ENCODE measurements around the gene STARD7. TPM values are rescaled to one million over a fixed set of nuclear protein-coding genes. Genes with fewer than 3 reads are reported as not detected.
A peak's percentile ranks its signal among the peaks of the same experiment; 100 is the strongest.

The STARD7 gene
- total and polyA plus RNA-seq, 10 of the 15 experiments (the other 5 are each of a cell fraction or from before 2014, with no cell fraction given): 85.4 to 237 (median 153) TPM

- TF ChIP-seq TAF1 (IDR thresholded peaks at IDR 0.05; ENCODE audit: borderline replicate concordance, low read depth, low read length): peak; percentile 42; the same call in 1 of the 2 replicates
- TF ChIP-seq NFYA (IDR thresholded peaks at IDR 0.05; ENCODE audit: borderline replicate concordance, low read depth, low read length): no peak
- TF ChIP-seq ZBED1 (IDR thresholded peaks at IDR 0.05; ENCODE audit: borderline replicate concordance): peak; percentile 92
- TF ChIP-seq POLR2A (IDR thresholded peaks at IDR 0.05; ENCODE audit: low read depth, low read length): no peak
- no peak for TF ChIP-seq ZNF622 (IDR thresholded peaks at IDR 0.05)
- TF ChIP-seq SUPT20H (IDR thresholded peaks at IDR 0.05; ENCODE audit: borderline replicate concordance, control insufficient read depth, low read depth, low read length): no peak
- TF ChIP-seq SMC3 (IDR thresholded peaks at IDR 0.05; ENCODE audit: borderline replicate concordance, low read length): peak; percentile 43; the same call in 1 of the 2 replicates
- peak; percentile 54; the same call in 1 of the 2 replicates for TF ChIP-seq GATAD2B (conservative IDR thresholded peaks at IDR 0.05; ENCODE audit: low read depth)
- peak; percentile 31; the same call in 1 of the 2 replicates for TF ChIP-seq LARP7 (IDR thresholded peaks at IDR 0.05)
- TF ChIP-seq ZNF384 (IDR thresholded peaks at IDR 0.05; ENCODE audit: borderline replicate concordance, low read depth, low read length): no peak
- TF ChIP-seq BHLHE40 (IDR thresholded peaks at IDR 0.05; ENCODE audit: borderline replicate concordance in 1 of 2, low read depth in 2 of 2, low read length in 1 of 2): peak; percentile 57 to 79
- no peak for TF ChIP-seq ZNF274 (IDR thresholded peaks at IDR 0.05; ENCODE audit: insufficient read depth, insufficient read length)
- peak; percentile 98 for TF ChIP-seq POU2F2 (IDR thresholded peaks at IDR 0.05; ENCODE audit: borderline replicate concordance, low read depth, low read length)
- TF ChIP-seq MTA3 (IDR thresholded peaks at IDR 0.05; ENCODE audit: borderline replicate concordance, low read length): no peak
- TF ChIP-seq NBN (IDR thresholded peaks at IDR 0.05): peak; percentile 77
- no peak for TF ChIP-seq ASH2L (IDR thresholded peaks at IDR 0.05; ENCODE audit: borderline replicate concordance, low read depth)
- no peak for TF ChIP-seq NR2C1 (IDR thresholded peaks at IDR 0.05)
- TF ChIP-seq RCOR1 (conservative IDR thresholded peaks at IDR 0.05; ENCODE audit: low read depth, low read length): 0 out of 2 replicates have a peak, but pooled peaks have one; percentile 88
- TF ChIP-seq SPI1 (IDR thresholded peaks at IDR 0.05; ENCODE audit: borderline replicate concordance, insufficient read depth, low read depth, low read length): 0 out of 2 replicates have a peak, but pooled peaks have one; percentile 9
- TF ChIP-seq ZNF207 (IDR thresholded peaks at IDR 0.05; ENCODE audit: borderline replicate concordance): 0 out of 2 replicates have a peak, but pooled peaks have one; percentile 46
- peak; percentile 81; the same call in 1 of the 2 replicates for TF ChIP-seq PAX5 (IDR thresholded peaks at IDR 0.05; ENCODE audit: borderline replicate concordance, low read depth, low read length)
- TF ChIP-seq GABPA (IDR thresholded peaks at IDR 0.05; ENCODE audit: low read depth): no peak
- no peak for TF ChIP-seq KDM1A (IDR thresholded peaks at IDR 0.05; ENCODE audit: borderline replicate concordance)
- no peak for TF ChIP-seq RBBP5 (conservative IDR thresholded peaks at IDR 0.05)
- TF ChIP-seq, protein P1, sequence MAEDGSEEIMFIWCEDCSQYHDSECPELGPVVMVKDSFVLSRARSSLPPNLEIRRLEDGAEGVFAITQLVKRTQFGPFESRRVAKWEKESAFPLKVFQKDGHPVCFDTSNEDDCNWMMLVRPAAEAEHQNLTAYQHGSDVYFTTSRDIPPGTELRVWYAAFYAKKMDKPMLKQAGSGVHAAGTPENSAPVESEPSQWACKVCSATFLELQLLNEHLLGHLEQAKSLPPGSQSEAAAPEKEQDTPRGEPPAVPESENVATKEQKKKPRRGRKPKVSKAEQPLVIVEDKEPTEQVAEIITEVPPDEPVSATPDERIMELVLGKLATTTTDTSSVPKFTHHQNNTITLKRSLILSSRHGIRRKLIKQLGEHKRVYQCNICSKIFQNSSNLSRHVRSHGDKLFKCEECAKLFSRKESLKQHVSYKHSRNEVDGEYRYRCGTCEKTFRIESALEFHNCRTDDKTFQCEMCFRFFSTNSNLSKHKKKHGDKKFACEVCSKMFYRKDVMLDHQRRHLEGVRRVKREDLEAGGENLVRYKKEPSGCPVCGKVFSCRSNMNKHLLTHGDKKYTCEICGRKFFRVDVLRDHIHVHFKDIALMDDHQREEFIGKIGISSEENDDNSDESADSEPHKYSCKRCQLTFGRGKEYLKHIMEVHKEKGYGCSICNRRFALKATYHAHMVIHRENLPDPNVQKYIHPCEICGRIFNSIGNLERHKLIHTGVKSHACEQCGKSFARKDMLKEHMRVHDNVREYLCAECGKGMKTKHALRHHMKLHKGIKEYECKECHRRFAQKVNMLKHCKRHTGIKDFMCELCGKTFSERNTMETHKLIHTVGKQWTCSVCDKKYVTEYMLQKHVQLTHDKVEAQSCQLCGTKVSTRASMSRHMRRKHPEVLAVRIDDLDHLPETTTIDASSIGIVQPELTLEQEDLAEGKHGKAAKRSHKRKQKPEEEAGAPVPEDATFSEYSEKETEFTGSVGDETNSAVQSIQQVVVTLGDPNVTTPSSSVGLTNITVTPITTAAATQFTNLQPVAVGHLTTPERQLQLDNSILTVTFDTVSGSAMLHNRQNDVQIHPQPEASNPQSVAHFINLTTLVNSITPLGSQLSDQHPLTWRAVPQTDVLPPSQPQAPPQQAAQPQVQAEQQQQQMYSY (CRISPR knock-in tag; IDR thresholded peaks at IDR 0.05): peak; percentile 60
- TF ChIP-seq BRCA1 (IDR thresholded peaks at IDR 0.05; ENCODE audit: low read depth, low read length): peak; percentile 39; the same call in 1 of the 2 replicates
- no peak; the same call in 1 of the 2 replicates for TF ChIP-seq TARDBP (IDR thresholded peaks at IDR 0.05; ENCODE audit: borderline replicate concordance)
- no peak for TF ChIP-seq YBX1 (IDR thresholded peaks at IDR 0.05)
Observed at GRCh38 chr2:96142217-96143113, 66.2 kb downstream of the STARD7 start (continued).

Data from GM12878 (cell line).